Parathyroid adenoma (tissue), 2 donors: ENCODE results near the gene ADAMTSL4.
"Not testable (repeated sequence)": the region's sequence is repeated elsewhere in the genome, so short reads cannot be mapped to it uniquely, and the experiment has no call there.

Experiments used
- H2AFZ ChIP-seq: fragments of 300-600 bp; sonication (generic); one replicate; pipeline ENCODE4 v1.7.0; 2017; ENCODE audit warnings: antibody characterized with exemption, mild to moderate bottlenecking
- H3K27ac ChIP-seq: fragments of 300-600 bp; sonication (generic); one replicate; pipeline ENCODE4 v1.7.0; 2017
- H3K27me3 ChIP-seq: fragments of 300-600 bp; sonication (generic); one replicate; pipeline ENCODE4 v1.7.0; 2017; ENCODE audit warnings: low read length; ENCODE audit not compliant: control insufficient read depth, insufficient read depth
- H3K36me3 ChIP-seq: fragments of 300-600 bp; sonication (generic); one replicate; pipeline ENCODE4 v1.7.0; 2017; ENCODE audit warnings: low read length; ENCODE audit not compliant: control insufficient read depth, insufficient read depth
- H3K4me1 ChIP-seq: fragments of 300-600 bp; sonication (generic); one replicate; pipeline ENCODE4 v1.7.0; 2017; ENCODE audit warnings: control low read depth
- H3K4me2 ChIP-seq: fragments of 300-600 bp; sonication (generic); one replicate; pipeline ENCODE4 v1.7.0; 2017; ENCODE audit warnings: low read length
- H3K4me3 ChIP-seq: fragments of 300-600 bp; sonication (generic); one replicate; pipeline ENCODE4 v1.7.0; 2017; ENCODE audit warnings: low read depth, low read length
- H3K79me2 ChIP-seq: fragments of 300-600 bp; sonication (generic); one replicate; pipeline ENCODE4 v1.7.0; 2017; ENCODE audit warnings: control low read depth
- H3K9ac ChIP-seq: fragments of 300-600 bp; sonication (generic); one replicate; pipeline ENCODE4 v1.7.0; 2017; ENCODE audit warnings: mild to moderate bottlenecking
- H3K9me3 ChIP-seq: fragments of 300-600 bp; sonication (generic); one replicate; pipeline ENCODE4 v1.7.0; 2017; ENCODE audit warnings: low read length; ENCODE audit not compliant: control insufficient read depth
- TF ChIP-seq, protein P1 (sequence below): fragments of 300-600 bp; sonication (generic); IDR thresholded peaks from one replicate; pipeline ENCODE4 v1.7.0; 2017; ENCODE audit warnings: antibody characterized with exemption, mild to moderate bottlenecking
- donor health status: primary hyperparathyroidism.

Gene ADAMTSL4

DNA sequence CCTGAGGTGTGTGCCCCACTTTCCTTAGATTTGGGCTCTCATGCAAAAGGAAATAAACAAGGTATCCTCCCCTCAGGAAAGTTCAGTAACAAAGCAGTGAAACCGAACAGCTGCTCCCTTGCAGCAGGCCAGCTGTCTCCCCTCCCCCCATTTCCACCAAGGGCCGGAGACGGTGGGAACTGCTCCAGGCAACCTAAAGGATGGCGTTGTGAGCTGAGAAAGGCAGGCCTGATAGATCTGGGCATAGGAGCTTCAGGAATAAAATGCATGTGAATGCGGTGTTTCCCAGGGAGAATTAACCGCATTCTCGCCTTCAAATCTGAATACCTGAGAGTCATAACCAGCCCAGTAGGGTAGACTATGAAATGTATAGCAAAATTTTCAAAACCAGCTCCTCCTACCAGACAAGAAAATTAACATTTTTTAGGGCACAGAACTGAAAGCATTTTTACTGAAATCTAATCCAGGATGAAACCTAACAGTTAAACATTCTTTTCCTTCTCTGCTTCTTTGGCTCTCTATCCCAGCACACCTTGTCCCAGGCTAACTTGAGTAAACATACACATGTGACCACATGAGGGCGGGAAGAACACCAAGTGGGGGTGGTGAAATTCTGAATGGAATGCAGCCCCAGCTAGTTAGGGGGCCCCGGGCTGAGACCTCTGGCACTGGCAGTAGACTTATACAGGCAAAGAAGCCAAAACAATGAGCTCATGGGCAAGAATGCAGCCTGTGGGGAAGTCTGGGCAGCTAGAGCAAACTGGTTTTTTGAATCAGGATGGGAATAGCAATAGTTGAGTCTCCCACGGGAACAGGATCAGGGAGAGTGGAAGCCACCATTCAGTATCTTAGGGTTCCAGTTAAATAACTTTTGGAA is 18.7 kb downstream of the ADAMTSL4 start:
- peaks cover 3% of the 10 kb centered on the region for H3K79me2 ChIP-seq
- peaks cover 29% of the 10 kb centered on the region for H3K4me1 ChIP-seq
- H3K36me3 ChIP-seq: no peaks in the 10 kb centered on the region
- H3K9me3 ChIP-seq: no peaks in the 10 kb centered on the region
- peak overlapping the region; percentile 61 for H3K4me2 ChIP-seq
- TF ChIP-seq, protein P1, sequence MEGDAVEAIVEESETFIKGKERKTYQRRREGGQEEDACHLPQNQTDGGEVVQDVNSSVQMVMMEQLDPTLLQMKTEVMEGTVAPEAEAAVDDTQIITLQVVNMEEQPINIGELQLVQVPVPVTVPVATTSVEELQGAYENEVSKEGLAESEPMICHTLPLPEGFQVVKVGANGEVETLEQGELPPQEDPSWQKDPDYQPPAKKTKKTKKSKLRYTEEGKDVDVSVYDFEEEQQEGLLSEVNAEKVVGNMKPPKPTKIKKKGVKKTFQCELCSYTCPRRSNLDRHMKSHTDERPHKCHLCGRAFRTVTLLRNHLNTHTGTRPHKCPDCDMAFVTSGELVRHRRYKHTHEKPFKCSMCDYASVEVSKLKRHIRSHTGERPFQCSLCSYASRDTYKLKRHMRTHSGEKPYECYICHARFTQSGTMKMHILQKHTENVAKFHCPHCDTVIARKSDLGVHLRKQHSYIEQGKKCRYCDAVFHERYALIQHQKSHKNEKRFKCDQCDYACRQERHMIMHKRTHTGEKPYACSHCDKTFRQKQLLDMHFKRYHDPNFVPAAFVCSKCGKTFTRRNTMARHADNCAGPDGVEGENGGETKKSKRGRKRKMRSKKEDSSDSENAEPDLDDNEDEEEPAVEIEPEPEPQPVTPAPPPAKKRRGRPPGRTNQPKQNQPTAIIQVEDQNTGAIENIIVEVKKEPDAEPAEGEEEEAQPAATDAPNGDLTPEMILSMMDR: no peak
- no peaks in the 10 kb centered on the region for H3K27me3 ChIP-seq
- no peak overlapping the region for H2AFZ ChIP-seq
- no peak overlapping the region for H3K9ac ChIP-seq
- H3K4me3 ChIP-seq: peak overlapping the region; percentile 51
- H3K27ac ChIP-seq: peak overlapping the region; percentile 88

DNA sequence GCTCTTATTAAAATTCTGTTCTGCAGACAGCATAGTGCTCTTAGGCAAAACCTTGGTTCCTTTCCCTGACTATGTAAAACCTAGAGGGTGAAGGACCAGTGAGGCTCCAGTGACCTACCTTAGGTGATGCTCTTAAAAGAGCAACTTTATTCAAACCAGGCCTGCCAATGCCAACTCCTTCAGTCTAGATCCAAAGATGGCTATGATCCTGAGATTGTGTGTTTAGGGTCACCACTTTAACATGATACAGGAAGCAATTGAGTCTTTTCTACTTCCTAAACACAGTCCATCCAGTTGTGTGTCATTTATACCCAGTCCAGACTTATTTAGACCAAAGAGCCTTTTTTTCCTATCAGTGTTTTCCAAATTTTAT is 19.4 kb downstream of the ADAMTSL4 start:
- TF ChIP-seq, protein P1: no peak
- H3K27me3 ChIP-seq: no peaks in the 10 kb centered on the region
- no peaks in the 10 kb centered on the region for H3K9me3 ChIP-seq
- H3K4me1 ChIP-seq: peaks cover 23% of the 10 kb centered on the region
- peaks cover 5% of the 10 kb centered on the region for H3K79me2 ChIP-seq
- H3K27ac ChIP-seq: peak overlapping the region; percentile 88
- H3K36me3 ChIP-seq: no peaks in the 10 kb centered on the region
- no peak overlapping the region for H3K9ac ChIP-seq
- peak overlapping the region; percentile 61 for H3K4me2 ChIP-seq
- no peak overlapping the region for H2AFZ ChIP-seq
- H3K4me3 ChIP-seq: peak overlapping the region; percentile 51

DNA sequence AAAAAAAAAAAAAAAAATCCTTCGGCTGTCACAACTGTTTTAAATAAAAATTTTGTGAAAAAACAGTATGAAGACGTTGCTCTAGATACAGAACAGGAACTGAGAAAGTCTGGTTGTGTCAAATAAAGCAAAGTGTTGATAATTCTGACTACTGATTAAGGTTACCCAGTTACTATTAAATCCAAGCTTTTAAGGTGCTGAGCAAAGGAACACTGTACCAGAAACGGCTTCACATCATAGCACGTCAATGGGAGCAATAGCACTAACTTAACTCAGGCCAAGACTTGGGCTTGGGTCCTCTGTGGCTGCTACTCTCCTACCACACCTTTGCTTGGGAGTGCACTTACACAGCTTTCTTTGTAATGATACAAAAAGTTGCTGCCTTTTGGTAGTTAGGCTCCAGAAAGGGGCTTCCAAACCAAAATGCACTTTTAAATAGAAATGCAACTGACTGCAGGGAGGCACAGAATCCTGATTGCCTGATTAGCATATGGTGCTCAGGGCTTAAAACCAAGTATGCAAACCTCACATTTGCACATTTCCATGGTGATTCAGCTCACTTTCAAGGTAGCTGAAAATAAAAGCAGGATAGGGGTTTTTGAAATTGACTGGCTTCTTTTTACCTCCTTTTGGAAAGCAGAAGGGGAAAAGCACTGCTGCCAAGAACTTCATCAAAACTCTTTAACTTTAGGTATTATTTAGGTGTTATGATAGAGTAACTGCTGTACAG is 23.9 kb downstream of the ADAMTSL4 start:
- H3K4me1 ChIP-seq: peaks cover 17% of the 10 kb centered on the region
- no peaks in the 10 kb centered on the region for H3K9me3 ChIP-seq
- no peak overlapping the region for H3K9ac ChIP-seq
- H3K4me2 ChIP-seq: no peak overlapping the region
- peak overlapping the region; percentile 12 for H3K4me3 ChIP-seq
- TF ChIP-seq, protein P1: no peak
- H3K27me3 ChIP-seq: no peaks in the 10 kb centered on the region
- H2AFZ ChIP-seq: no peak overlapping the region
- H3K27ac ChIP-seq: no peak overlapping the region
- H3K36me3 ChIP-seq: no peaks in the 10 kb centered on the region
- peaks cover 30% of the 10 kb centered on the region for H3K79me2 ChIP-seq

DNA sequence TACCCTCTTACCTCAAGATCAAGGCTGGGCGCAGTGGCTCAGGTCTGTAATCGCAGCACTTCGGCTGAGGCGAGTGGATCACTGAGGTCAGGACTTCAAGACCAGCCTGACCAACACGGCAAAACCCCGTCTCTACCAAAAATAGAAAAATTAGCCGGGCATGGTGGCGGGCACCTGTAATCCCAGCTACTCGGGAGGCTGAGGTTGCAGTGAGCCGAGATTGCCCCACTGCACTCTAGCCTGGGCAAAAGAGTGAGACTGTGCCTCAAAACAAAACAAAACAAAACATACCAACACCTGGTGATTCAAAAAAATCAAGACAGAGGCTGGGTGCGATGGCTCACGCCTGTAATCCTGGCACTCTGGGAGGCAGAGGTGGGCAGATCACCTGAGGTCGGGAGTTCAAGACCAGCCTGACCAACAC is 24.5 kb downstream of the ADAMTSL4 start:
- Histone ChIP-seq H3K4me1 (peaks cover 13% of the 10 kb centered on the region), H3K79me2 (peaks cover 34% of the 10 kb centered on the region)
- not testable (repeated sequence) for H3K36me3 ChIP-seq, H3K9me3 ChIP-seq, H3K9ac ChIP-seq, H2AFZ ChIP-seq, H3K27me3 ChIP-seq, H3K4me2 ChIP-seq, H3K4me3 ChIP-seq, H3K27ac ChIP-seq

DNA sequence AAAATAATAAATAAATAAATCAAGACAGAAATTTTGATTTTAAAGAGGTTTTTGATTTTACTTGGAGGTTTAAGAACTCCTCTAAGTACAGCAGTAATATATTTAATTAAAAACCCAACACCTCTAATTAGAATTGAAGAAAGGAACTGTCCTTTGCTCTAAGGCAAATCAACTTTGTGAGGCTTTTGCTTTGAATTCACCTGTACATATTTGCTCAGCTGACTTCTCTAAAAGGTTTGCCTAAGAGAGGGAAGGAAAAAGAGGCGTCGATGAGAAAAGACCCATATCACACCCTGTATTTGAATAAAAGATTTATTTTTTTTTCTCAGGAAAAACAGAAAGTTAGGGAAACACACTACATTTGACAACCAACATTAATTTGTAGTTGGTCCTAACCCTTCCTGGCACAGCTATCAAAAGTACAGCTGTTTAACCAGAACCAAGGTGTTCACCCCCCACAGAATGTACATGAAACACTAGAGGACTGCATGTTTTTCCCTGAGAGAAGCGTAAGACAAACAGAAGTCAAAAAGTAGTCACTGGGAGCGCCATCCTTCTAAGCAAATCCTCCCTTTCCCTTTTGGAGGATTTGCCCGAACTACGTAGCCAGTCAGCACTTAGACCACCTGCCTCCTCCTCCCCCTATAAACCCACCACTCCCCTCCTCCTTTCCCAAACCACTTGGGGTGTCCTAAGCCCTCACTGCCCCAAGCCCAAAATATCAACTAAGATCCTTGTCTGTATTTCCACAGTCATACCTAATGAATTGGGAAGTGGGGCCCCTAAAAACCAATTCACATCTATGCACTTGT is 25.3 kb downstream of the ADAMTSL4 start:
- H3K4me2 ChIP-seq: peak overlapping the region; percentile 64
- no peaks in the 10 kb centered on the region for H3K9me3 ChIP-seq
- H3K27me3 ChIP-seq: no peaks in the 10 kb centered on the region
- no peak overlapping the region for H3K9ac ChIP-seq
- H3K79me2 ChIP-seq: peaks cover 38% of the 10 kb centered on the region
- H3K4me1 ChIP-seq: peaks cover 10% of the 10 kb centered on the region
- H3K27ac ChIP-seq: no peak overlapping the region
- no peaks in the 10 kb centered on the region for H3K36me3 ChIP-seq
- TF ChIP-seq, protein P1: no peak
- peak overlapping the region; percentile 99 for H3K4me3 ChIP-seq
- H2AFZ ChIP-seq: no peak overlapping the region
